Endodermal cell (in vitro differentiated cells): Measurements from ENCODE around the gene MOCS2. TPM values are rescaled to one million over a fixed set of nuclear protein-coding genes. Genes with fewer than 3 reads are reported as not detected.

Experiments used
- DNase-seq: peaks from one replicate; pipeline ENCODE4 v3.0.0-alpha.2; 2017
- H3K27ac ChIP-seq: 2 replicates; pipeline ENCODE4 v1.5.1; 2013; ENCODE audit warnings: mild to moderate bottlenecking, low read depth, low read length, moderate library complexity
- H3K27me3 ChIP-seq: 2 replicates; pipeline ENCODE4 v1.6.1; 2013; ENCODE audit warnings: mild to moderate bottlenecking, low read length, moderate library complexity; ENCODE audit not compliant: insufficient read depth, control insufficient read depth, poor library complexity, severe bottlenecking
- H3K36me3 ChIP-seq: 2 replicates; pipeline ENCODE4 v1.7.0; 2013; ENCODE audit warnings: mild to moderate bottlenecking, low read length, moderate library complexity; ENCODE audit not compliant: control insufficient read depth, insufficient read depth
- H3K4me1 ChIP-seq: one replicate; pipeline ENCODE4 v1.7.0; 2013; ENCODE audit warnings: low read length; ENCODE audit not compliant: control insufficient read depth, insufficient read depth
- H3K4me3 ChIP-seq: 2 replicates; pipeline ENCODE4 v1.5.1; 2013; ENCODE audit warnings: mild to moderate bottlenecking, low read length, moderate library complexity
- H3K9ac ChIP-seq: 2 replicates; pipeline ENCODE4 v1.6.1; 2013; ENCODE audit warnings: mild to moderate bottlenecking, low read length, moderate library complexity; ENCODE audit not compliant: poor library complexity, severe bottlenecking; ENCODE audit errors: extremely low read depth
- H3K9me3 ChIP-seq: 2 replicates; pipeline ENCODE4 v1.6.1; 2013; ENCODE audit warnings: mild to moderate bottlenecking, low read length, moderate library complexity; ENCODE audit not compliant: control insufficient read depth
- H3K27ac Mint-ChIP-seq: 2 replicates; pipeline ENCODE4 v1.8.0; 2020; ENCODE audit warnings: mixed read lengths
- H3K27me3 Mint-ChIP-seq: 2 replicates; pipeline ENCODE4 v1.8.0; 2021; ENCODE audit warnings: mild to moderate bottlenecking, mixed read lengths; ENCODE audit not compliant: insufficient read depth
- H3K36me3 Mint-ChIP-seq: 2 replicates; pipeline ENCODE4 v1.8.0; 2020; ENCODE audit warnings: low read depth, mixed read lengths
- H3K4me1 Mint-ChIP-seq: 2 replicates; pipeline ENCODE4 v1.8.0; 2020; ENCODE audit warnings: mixed read lengths
- H3K4me3 Mint-ChIP-seq: 2 replicates; pipeline ENCODE4 v1.8.0; 2020; ENCODE audit warnings: mild to moderate bottlenecking, moderate library complexity, mixed read lengths
- H3K9me3 Mint-ChIP-seq: 2 replicates; pipeline ENCODE4 v1.8.0; 2020; ENCODE audit warnings: mild to moderate bottlenecking, mixed read lengths
- WGBS, 2 experiments: methylation state at CpG; one replicate each; pipeline versions ENCODE4 v1.1.5 to v1.1.7; 2013; ENCODE audit warnings: missing lambda C conversion rate in 2 of 2, mixed read lengths in 1 of 2; ENCODE audit not compliant: insufficient coverage in 1 of 2, insufficient read length in 1 of 2; 5-methylcytosine and 5-hydroxymethylcytosine counted together
- total RNA-seq, 2 donors: library from RNA; stranded (reverse); fragmentation: NEBNext Ultra II Directional in 1 of 2; extraction: Animal tissue kit (Norgen Biotek cat#: 25700) in 1 of 2; gene quantifications; 2 replicates in 1 of 2; 3 replicates in 1 of 2; pipeline ENCODE4 v1.2.1, GENCODE V29; 2021
- TF ChIP-seq, protein P1 (sequence below): fragments of 200-600 bp; sonication (generic); conservative IDR thresholded peaks from 2 replicates; pipeline ENCODE4 v1.5.0; 2021; ENCODE audit warnings: antibody characterized with exemption, mild to moderate bottlenecking

The MOCS2 gene
- total RNA-seq, 2 donors from 2014 or later = 18.8 to 28.5 TPM

DNA sequence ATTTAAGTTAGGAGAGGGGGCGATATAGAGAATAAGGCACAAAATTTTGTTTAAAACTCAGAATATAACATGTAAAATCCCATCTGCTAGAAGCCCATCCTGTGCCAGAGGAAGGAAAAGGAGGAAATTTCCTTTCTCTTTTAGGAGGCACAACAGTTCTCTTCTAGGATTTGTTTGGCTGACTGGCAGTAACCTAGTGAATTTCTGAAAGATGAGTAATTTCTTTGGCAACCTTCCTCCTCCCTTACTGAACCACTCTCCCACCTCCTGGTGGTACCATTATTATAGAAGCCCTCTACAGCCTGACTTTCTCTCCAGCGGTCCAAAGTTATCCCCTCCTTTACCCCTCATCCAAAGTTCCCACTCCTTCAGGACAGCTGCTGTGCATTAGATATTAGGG is 18.3 kb downstream of the MOCS2 start:
- 96% methylated on average over 2 of the region's 2 CpGs; no CpG with 5 or more reads in 1 of the 2 experiments for WGBS, 2 experiments
- H3K4me1 Mint-ChIP-seq = no peaks in the 10 kb centered on the region
- Histone ChIP-seq H3K4me3 (no peak overlapping the region), H3K9me3 (no peaks in the 10 kb centered on the region), H3K36me3 (no peaks in the 10 kb centered on the region), H3K27me3 (no peaks in the 10 kb centered on the region), H3K9ac (no peak overlapping the region), H3K4me1 (no peaks in the 10 kb centered on the region), H3K27ac (no peak overlapping the region)
- no peak for DNase-seq
- H3K27me3 Mint-ChIP-seq = no peaks in the 10 kb centered on the region
- TF ChIP-seq, protein P1, sequence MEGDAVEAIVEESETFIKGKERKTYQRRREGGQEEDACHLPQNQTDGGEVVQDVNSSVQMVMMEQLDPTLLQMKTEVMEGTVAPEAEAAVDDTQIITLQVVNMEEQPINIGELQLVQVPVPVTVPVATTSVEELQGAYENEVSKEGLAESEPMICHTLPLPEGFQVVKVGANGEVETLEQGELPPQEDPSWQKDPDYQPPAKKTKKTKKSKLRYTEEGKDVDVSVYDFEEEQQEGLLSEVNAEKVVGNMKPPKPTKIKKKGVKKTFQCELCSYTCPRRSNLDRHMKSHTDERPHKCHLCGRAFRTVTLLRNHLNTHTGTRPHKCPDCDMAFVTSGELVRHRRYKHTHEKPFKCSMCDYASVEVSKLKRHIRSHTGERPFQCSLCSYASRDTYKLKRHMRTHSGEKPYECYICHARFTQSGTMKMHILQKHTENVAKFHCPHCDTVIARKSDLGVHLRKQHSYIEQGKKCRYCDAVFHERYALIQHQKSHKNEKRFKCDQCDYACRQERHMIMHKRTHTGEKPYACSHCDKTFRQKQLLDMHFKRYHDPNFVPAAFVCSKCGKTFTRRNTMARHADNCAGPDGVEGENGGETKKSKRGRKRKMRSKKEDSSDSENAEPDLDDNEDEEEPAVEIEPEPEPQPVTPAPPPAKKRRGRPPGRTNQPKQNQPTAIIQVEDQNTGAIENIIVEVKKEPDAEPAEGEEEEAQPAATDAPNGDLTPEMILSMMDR = no peak
- no peaks in the 10 kb centered on the region for H3K9me3 Mint-ChIP-seq
- H3K36me3 Mint-ChIP-seq = no peaks in the 10 kb centered on the region
- H3K27ac Mint-ChIP-seq = no peak overlapping the region
- no peak overlapping the region for H3K4me3 Mint-ChIP-seq

- H3K9me3 ChIP-seq = no peaks in the 10 kb centered on the region
- Mint-ChIP-seq H3K27me3 (no peaks in the 10 kb centered on the region), H3K36me3 (no peaks in the 10 kb centered on the region), H3K4me1 (no peaks in the 10 kb centered on the region), H3K9me3 (no peaks in the 10 kb centered on the region), H3K4me3 (no peak overlapping the region), H3K27ac (no peak overlapping the region)
- no peaks in the 10 kb centered on the region for H3K36me3 ChIP-seq
- no peaks in the 10 kb centered on the region for H3K4me1 ChIP-seq
- no peak overlapping the region for H3K4me3 ChIP-seq
- no peaks in the 10 kb centered on the region for H3K27me3 ChIP-seq
- H3K9ac ChIP-seq = no peak overlapping the region
- H3K27ac ChIP-seq = no peak overlapping the region
- 89 to 100% methylated on average over 3 to 5 of the region's 5 CpGs for WGBS, 2 experiments
- TF ChIP-seq, protein P1 = no peak
- DNase-seq = no peak
These were observed 19.3 kb downstream of the MOCS2 start for GRCh38 chr5:53090229-53090628.

- H3K9ac ChIP-seq = no peak overlapping the region
- H3K4me3 ChIP-seq = no peak overlapping the region
- Mint-ChIP-seq H3K4me1 (no peaks in the 10 kb centered on the region), H3K9me3 (no peaks in the 10 kb centered on the region), H3K36me3 (no peaks in the 10 kb centered on the region), H3K27me3 (no peaks in the 10 kb centered on the region), H3K27ac (no peak overlapping the region), H3K4me3 (no peak overlapping the region)
- no peak for DNase-seq
- no peaks in the 10 kb centered on the region for H3K4me1 ChIP-seq
- TF ChIP-seq, protein P1 = no peak
- H3K27ac ChIP-seq = no peak overlapping the region
- no peaks in the 10 kb centered on the region for H3K36me3 ChIP-seq
- H3K27me3 ChIP-seq = no peaks in the 10 kb centered on the region
- 94 to 100% methylated on average over 3 to 4 of the region's 4 CpGs for WGBS, 2 experiments
- H3K9me3 ChIP-seq = no peaks in the 10 kb centered on the region
These were observed 20.0 kb downstream of the MOCS2 start for GRCh38 chr5:53089481-53089991.
